Tibial artery (tissue), 4 donors: ENCODE results near the gene EPN1.

Experiments used
- DNase-seq, 2 donors: peaks; one replicate each; pipeline ENCODE4 v3.0.0-alpha.2; 2019
- H3K27ac ChIP-seq, 2 donors: fragments of 200-600 bp; sonication (generic) in 1 of 2; 1 replicate in 1 of 2; 2 replicates in 1 of 2; pipeline ENCODE4 v1.5.1; 2018 to 2019; ENCODE audit warnings: mild to moderate bottlenecking in 1 of 2
- H3K27me3 ChIP-seq, 2 donors: fragments of 200-600 bp; sonication (generic) in 1 of 2; one replicate each; pipeline versions ENCODE4 v1.5.1 to v1.6.0; 2016 to 2019
- H3K36me3 ChIP-seq, 3 donors: fragments of 200-600 bp; sonication (generic) in 2 of 3; one replicate each; pipeline ENCODE4 v1.5.1; 2016 to 2019; ENCODE audit warnings: mild to moderate bottlenecking in 2 of 3
- H3K4me1 ChIP-seq, 4 donors: fragments of 200-600 bp; sonication (generic) in 2 of 4; 1 replicate in 3 of 4; 2 replicates in 1 of 4; pipeline ENCODE4 v1.5.1; 2016 to 2019
- H3K4me3 ChIP-seq, 2 donors: fragments of 200-600 bp; sonication (generic) in 1 of 2; 1 replicate in 1 of 2; 2 replicates in 1 of 2; pipeline ENCODE4 v1.5.1; 2018 to 2019; ENCODE audit warnings: mild to moderate bottlenecking in 2 of 2
- H3K9me3 ChIP-seq, 3 donors: fragments of 200-600 bp; sonication (generic) in 1 of 3; one replicate each; pipeline ENCODE4 v1.5.1; 2016 to 2019
- intact Hi-C: fragments of 100-400 bp; cut with DNase I; formaldehyde crosslinking; loops from one replicate; pipeline ENCODE4 v1.15.0; 2023; ENCODE audit warnings: low total_unique reads
- TF ChIP-seq, protein P1 (sequence below), 2 experiments: fragments of 200-600 bp in 1 of 2; fragments of 450-650 bp in 1 of 2; IDR thresholded peaks; one replicate each; pipeline ENCODE4 v1.5.1; 2017 to 2019; ENCODE audit warnings: antibody characterized with exemption in 2 of 2, mild to moderate bottlenecking in 1 of 2, moderate library complexity in 1 of 2

The EPN1 gene

GRCh38 chr19:55666343-55667005, 8.6 kb upstream of the EPN1 start:
- Histone ChIP-seq H3K36me3 (peaks cover 83 to 100% (median 95%) of the 10 kb centered on the region in 3 donors), H3K9me3 (no peaks in the 10 kb centered on the region), H3K27ac (no peak overlapping the region), H3K4me3 (no peak overlapping the region), H3K27me3 (no peaks in the 10 kb centered on the region), H3K4me1 (peaks cover 0 to 6% (median 0%) of the 10 kb centered on the region in 4 donors)
- TF ChIP-seq, protein P1, sequence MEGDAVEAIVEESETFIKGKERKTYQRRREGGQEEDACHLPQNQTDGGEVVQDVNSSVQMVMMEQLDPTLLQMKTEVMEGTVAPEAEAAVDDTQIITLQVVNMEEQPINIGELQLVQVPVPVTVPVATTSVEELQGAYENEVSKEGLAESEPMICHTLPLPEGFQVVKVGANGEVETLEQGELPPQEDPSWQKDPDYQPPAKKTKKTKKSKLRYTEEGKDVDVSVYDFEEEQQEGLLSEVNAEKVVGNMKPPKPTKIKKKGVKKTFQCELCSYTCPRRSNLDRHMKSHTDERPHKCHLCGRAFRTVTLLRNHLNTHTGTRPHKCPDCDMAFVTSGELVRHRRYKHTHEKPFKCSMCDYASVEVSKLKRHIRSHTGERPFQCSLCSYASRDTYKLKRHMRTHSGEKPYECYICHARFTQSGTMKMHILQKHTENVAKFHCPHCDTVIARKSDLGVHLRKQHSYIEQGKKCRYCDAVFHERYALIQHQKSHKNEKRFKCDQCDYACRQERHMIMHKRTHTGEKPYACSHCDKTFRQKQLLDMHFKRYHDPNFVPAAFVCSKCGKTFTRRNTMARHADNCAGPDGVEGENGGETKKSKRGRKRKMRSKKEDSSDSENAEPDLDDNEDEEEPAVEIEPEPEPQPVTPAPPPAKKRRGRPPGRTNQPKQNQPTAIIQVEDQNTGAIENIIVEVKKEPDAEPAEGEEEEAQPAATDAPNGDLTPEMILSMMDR (IDR thresholded peaks at IDR 0.05) = no peak
- no peak for DNase-seq
- intact Hi-C loops = no loop called here

DNA sequence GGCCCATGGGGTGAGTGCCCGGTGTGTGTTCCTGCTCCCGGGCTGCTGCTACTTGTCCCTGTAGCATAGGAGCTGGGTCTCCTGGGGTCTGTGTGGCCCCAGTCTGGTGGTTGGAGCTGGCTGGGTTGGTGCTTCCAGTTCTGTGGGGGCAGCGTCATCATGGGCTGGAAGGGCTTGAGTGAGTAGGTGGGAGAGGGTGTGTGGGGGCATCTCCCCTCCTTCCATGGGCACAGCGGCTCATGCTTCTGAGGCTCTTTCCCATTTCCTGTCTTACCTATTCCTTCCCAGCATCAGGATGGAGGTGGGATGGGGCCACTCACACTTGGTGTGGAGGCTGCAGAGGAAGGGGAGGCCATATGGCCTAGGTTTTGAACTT, 8.0 kb upstream of the EPN1 start:
- intact Hi-C loops = no loop called here
- H3K4me3 ChIP-seq = no peak overlapping the region
- H3K27ac ChIP-seq = no peak overlapping the region
- no peak for DNase-seq
- no peaks in the 10 kb centered on the region for H3K9me3 ChIP-seq
- H3K4me1 ChIP-seq = peaks cover 0 to 6% (median 0%) of the 10 kb centered on the region in 4 donors
- peaks cover 78 to 99% (median 90%) of the 10 kb centered on the region in 3 donors for H3K36me3 ChIP-seq
- TF ChIP-seq, protein P1 (IDR thresholded peaks at IDR 0.05) = no peak
- H3K27me3 ChIP-seq = no peaks in the 10 kb centered on the region

DNA sequence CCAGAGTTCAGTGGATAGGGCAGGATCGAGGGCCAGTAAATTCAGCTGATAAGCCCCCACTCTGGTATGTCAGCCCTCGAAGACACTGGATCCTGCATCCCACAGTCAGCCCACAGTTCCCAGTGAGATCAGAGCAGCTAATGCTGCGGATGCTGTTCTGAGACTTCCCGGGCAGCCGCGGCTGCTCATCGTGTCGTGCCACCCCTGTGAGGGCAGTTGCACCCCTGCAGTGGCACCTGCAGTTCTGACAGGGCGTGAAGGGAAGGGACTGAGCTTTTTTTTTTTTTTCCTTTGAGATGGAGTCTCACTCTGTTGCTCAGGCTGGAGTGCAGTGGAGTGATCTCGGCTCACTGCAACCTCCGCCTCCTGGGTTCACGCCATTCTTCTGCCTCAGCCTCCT, 7.5 kb upstream of the EPN1 start:
- H3K27ac ChIP-seq = no peak overlapping the region
- H3K27me3 ChIP-seq = no peaks in the 10 kb centered on the region
- no peak overlapping the region for H3K4me3 ChIP-seq
- peaks cover 74 to 97% (median 85%) of the 10 kb centered on the region in 3 donors for H3K36me3 ChIP-seq
- H3K9me3 ChIP-seq = no peaks in the 10 kb centered on the region
- peaks cover 0 to 6% (median 0%) of the 10 kb centered on the region in 4 donors for H3K4me1 ChIP-seq
- intact Hi-C loops = no loop called here
- no peak for DNase-seq
- TF ChIP-seq, protein P1 (IDR thresholded peaks at IDR 0.05) = no peak

- DNase-seq = no peak
- intact Hi-C loops = no loop called here
- TF ChIP-seq, protein P1 (IDR thresholded peaks at IDR 0.05) = no peak
- H3K4me1 ChIP-seq = peaks cover 0 to 6% (median 0%) of the 10 kb centered on the region in 4 donors
- no peaks in the 10 kb centered on the region for H3K9me3 ChIP-seq
- H3K27me3 ChIP-seq = no peaks in the 10 kb centered on the region
- H3K4me3 ChIP-seq = no peak overlapping the region
- no peak overlapping the region for H3K27ac ChIP-seq
- peaks cover 69 to 93% (median 84%) of the 10 kb centered on the region in 3 donors for H3K36me3 ChIP-seq
Measured at GRCh38 chr19:55667958-55668357, 7.1 kb upstream of the EPN1 start.

- no peaks in the 10 kb centered on the region for H3K27me3 ChIP-seq
- peaks cover 0 to 9% (median under 1%) of the 10 kb centered on the region in 4 donors for H3K4me1 ChIP-seq
- H3K36me3 ChIP-seq = peaks cover 63 to 91% (median 76%) of the 10 kb centered on the region in 3 donors
- TF ChIP-seq, protein P1 (IDR thresholded peaks at IDR 0.05) = no peak
- DNase-seq = no peak
- no peak overlapping the region for H3K4me3 ChIP-seq
- H3K27ac ChIP-seq = no peak overlapping the region
- intact Hi-C loops = no loop called here
- no peaks in the 10 kb centered on the region for H3K9me3 ChIP-seq
Measured at GRCh38 chr19:55668603-55669348, 6.2 kb upstream of the EPN1 start.
